ENCODE results near the gene ECSIT.
A peak's percentile ranks its signal among the peaks of the same experiment; 100 is the strongest.

GRCh38 chr19:11551603-11552235 lies 22.8 kb upstream of the ECSIT start:
- TF ChIP-seq CTCF (IDR thresholded peaks at IDR 0.05) (peak; percentile 50), MAX (IDR thresholded peaks at IDR 0.05; ENCODE audit: low read depth) (no peak), RAD21 (IDR thresholded peaks at IDR 0.05; ENCODE audit: low read length) (peak; percentile 37; the same call in 1 of the 2 replicates), USF1 (IDR thresholded peaks at IDR 0.05; ENCODE audit: borderline replicate concordance, low read depth) (no peak), EP300 (IDR thresholded peaks at IDR 0.05; ENCODE audit: borderline replicate concordance in 1 of 2, low read depth in 1 of 2, low read length in 1 of 2) (no peak), JUND (IDR thresholded peaks at IDR 0.05) (no peak)

All from SK-N-SH (cell line).